Keratinocyte (primary cell): Measurements from ENCODE around the gene GPC1. TPM values are rescaled to one million over a fixed set of nuclear protein-coding genes. Genes with fewer than 3 reads are reported as not detected.

Source experiments
- DNase-seq: peaks from one replicate; pipeline ENCODE4 v3.0.0-alpha.2; 2011; ENCODE audit warnings: low read depth, missing footprints, low spot score
- FAIRE-seq: peaks from 2 replicates; lab custom pipeline; 2011; peaks lifted over from hg19 to GRCh38; lab: Jason Lieb, UNC
- H2AFZ ChIP-seq: 2 replicates; pipeline ENCODE4 v1.6.0; 2012; ENCODE audit warnings: low read length, control low read depth, inconsistent platforms; ENCODE audit not compliant: control insufficient read depth
- H3K27ac ChIP-seq: 2 replicates; pipeline ENCODE4 v1.5.1; 2011; ENCODE audit warnings: low read length; ENCODE audit not compliant: control insufficient read depth, insufficient read depth
- H3K27me3 ChIP-seq: 3 replicates; pipeline ENCODE4 v1.6.0; 2011; ENCODE audit warnings: low read length; ENCODE audit not compliant: control insufficient read depth, insufficient read depth; ENCODE audit errors: extremely low read depth
- H3K36me3 ChIP-seq, 2 experiments: 2 replicates in 1 of 2; 3 replicates in 1 of 2; pipeline ENCODE4 v1.5.1; 2011; ENCODE audit warnings: low read length in 2 of 2, mild to moderate bottlenecking in 1 of 2; ENCODE audit not compliant: control insufficient read depth in 2 of 2, insufficient read depth in 2 of 2; ENCODE audit errors: extremely low read depth in 1 of 2
- H3K4me1 ChIP-seq: 3 replicates; pipeline ENCODE4 v1.5.1; 2011; ENCODE audit warnings: low read length; ENCODE audit not compliant: control insufficient read depth, insufficient read depth; ENCODE audit errors: extremely low read depth
- H3K4me2 ChIP-seq: 3 replicates; pipeline ENCODE4 v1.6.0; 2011; ENCODE audit warnings: low read depth, low read length; ENCODE audit not compliant: control insufficient read depth, insufficient read depth; ENCODE audit errors: extremely low read depth
- H3K4me3 ChIP-seq, 3 experiments: fragments of 200-600 bp in 1 of 3; sonication (generic) in 1 of 3; 2 replicates in 2 of 3; 3 replicates in 1 of 3; pipeline ENCODE4 v1.5.1; 2011 to 2016; ENCODE audit warnings: low read length in 3 of 3, mild to moderate bottlenecking in 3 of 3, control low read depth in 2 of 3, inconsistent platforms in 1 of 3, low read depth in 1 of 3, mixed read lengths in 1 of 3, mixed run types in 1 of 3, moderate library complexity in 1 of 3; ENCODE audit not compliant: control insufficient read depth in 2 of 3, insufficient read depth in 2 of 3; ENCODE audit errors: extremely low read depth in 1 of 3
- H3K79me2 ChIP-seq: 2 replicates; pipeline ENCODE4 v1.6.0; 2012; ENCODE audit warnings: low read length; ENCODE audit not compliant: control insufficient read depth, insufficient read depth
- H3K9ac ChIP-seq: 3 replicates; pipeline ENCODE4 v1.6.0; 2011; ENCODE audit warnings: low read length; ENCODE audit not compliant: control insufficient read depth, insufficient read depth; ENCODE audit errors: extremely low read depth
- H3K9me1 ChIP-seq: 3 replicates; pipeline ENCODE4 v1.6.0; 2011; ENCODE audit warnings: low read length; ENCODE audit not compliant: control insufficient read depth, insufficient read depth; ENCODE audit errors: extremely low read depth
- H3K9me3 ChIP-seq: 2 replicates; pipeline ENCODE4 v1.5.1; 2012; ENCODE audit warnings: low read depth, low read length; ENCODE audit not compliant: control insufficient read depth
- H4K20me1 ChIP-seq: 3 replicates; pipeline ENCODE4 v1.6.0; 2011; ENCODE audit warnings: low read length; ENCODE audit not compliant: control insufficient read depth, insufficient read depth; ENCODE audit errors: extremely low read depth
- CTCF ChIP-seq, 3 experiments: IDR thresholded peaks in 1 of 3; conservative IDR thresholded peaks in 1 of 3; optimal IDR thresholded peaks in 1 of 3; 2 replicates in 2 of 3; 3 replicates in 1 of 3; pipeline versions ENCODE3 to v1.5.1; 2011; ENCODE audit warnings: low read length in 3 of 3, mild to moderate bottlenecking in 3 of 3, moderate library complexity in 2 of 3, control low read depth in 1 of 3, inconsistent platforms in 1 of 3; ENCODE audit not compliant: insufficient read depth in 2 of 3; ENCODE audit errors: extremely low read depth in 1 of 3
- EZH2 ChIP-seq: IDR thresholded peaks from one replicate; pipeline ENCODE4 v1.6.1; 2012; ENCODE audit warnings: inconsistent platforms, mild to moderate bottlenecking, low read length, moderate library complexity
- dilution Hi-C: fragments of 300-500 bp; cut with MboI; formaldehyde crosslinking; loops from one replicate; pipeline ENCODE4 v1.7.0; 2020; ENCODE audit warnings: low sequenced_read_pairs; ENCODE audit not compliant: extremely low pct_ligation_motif_present
- polyA plus RNA-seq, 5 experiments: library from polyadenylated mRNA; depleted of rRNA in 3 of 5; stranded (reverse) in 3 of 5; stranded (forward) in 1 of 5; unstranded in 1 of 5; fragments of >200 nt; gene quantifications; 1 replicate in 1 of 5; 2 replicates in 3 of 5; 3 replicates in 1 of 5; pipeline versions ENCODE4 v1.2.1 to v1.2.3, GENCODE V29; 2011 to 2012; ENCODE audit warnings: missing spikeins in 2 of 5, low read depth in 1 of 5, low replicate concordance in 1 of 5

Gene GPC1
- polyA plus RNA-seq, 1 donor (not counting 4 experiments of a cell fraction or from before 2014, with no cell fraction given), result 46.6 TPM

- no peak for FAIRE-seq
- H3K79me2 ChIP-seq, result peaks cover 84% of the 10 kb centered on the region
Observed at GRCh38 chr2:240439698-240440151, 4.3 kb downstream of the GPC1 start.

GRCh38 chr2:240440251-240440650 lies 4.8 kb downstream of the GPC1 start:
- H4K20me1 ChIP-seq, result peaks cover 32% of the 10 kb centered on the region
- dilution Hi-C loops, result no loop called here

More at GRCh38 chr2:240439698-240440151, 4.3 kb downstream of the GPC1 start:
- H3K4me2 ChIP-seq, result no peak overlapping the region
- H3K27ac ChIP-seq, result no peak overlapping the region
- H3K4me3 ChIP-seq, result no peak overlapping the region
- H3K4me1 ChIP-seq, result peaks cover 52% of the 10 kb centered on the region
- H3K9me3 ChIP-seq, result no peaks in the 10 kb centered on the region
- peaks cover 6 to 10% of the 10 kb centered on the region in 2 experiments for H3K36me3 ChIP-seq
- DNase-seq, result no peak
- TF ChIP-seq EZH2 (no peak), CTCF (optimal IDR thresholded peaks at IDR 0.05 in 1 of 3, IDR thresholded peaks at IDR 0.05 in 1 of 3, conservative IDR thresholded peaks at IDR 0.05 in 1 of 3; ENCODE audit: extremely low read depth in 1 of 3, insufficient read depth in 2 of 3, low read length in 3 of 3) (no peak)
- H4K20me1 ChIP-seq, result peaks cover 29% of the 10 kb centered on the region
- peaks cover 3% of the 10 kb centered on the region for H3K9me1 ChIP-seq
- H3K27me3 ChIP-seq, result no peaks in the 10 kb centered on the region
- H2AFZ ChIP-seq, result no peak overlapping the region
- dilution Hi-C loops, result no loop called here
- no peak overlapping the region for H3K9ac ChIP-seq

More at GRCh38 chr2:240440251-240440650, 4.8 kb downstream of the GPC1 start:
- peaks cover 52% of the 10 kb centered on the region for H3K4me1 ChIP-seq
- peaks cover 3% of the 10 kb centered on the region for H3K9me1 ChIP-seq
- no peak overlapping the region for H3K4me2 ChIP-seq
- no peak overlapping the region for H3K4me3 ChIP-seq
- H3K27ac ChIP-seq, result no peak overlapping the region
- peaks cover 89% of the 10 kb centered on the region for H3K79me2 ChIP-seq
- FAIRE-seq (no peak), DNase-seq (no peak)
- no peaks in the 10 kb centered on the region for H3K27me3 ChIP-seq
- no peak overlapping the region for H3K9ac ChIP-seq
- TF ChIP-seq EZH2 (no peak), CTCF (optimal IDR thresholded peaks at IDR 0.05 in 1 of 3, IDR thresholded peaks at IDR 0.05 in 1 of 3, conservative IDR thresholded peaks at IDR 0.05 in 1 of 3; ENCODE audit: extremely low read depth in 1 of 3, insufficient read depth in 2 of 3, low read length in 3 of 3) (no peak)
- no peaks in the 10 kb centered on the region for H3K9me3 ChIP-seq
- no peak overlapping the region for H2AFZ ChIP-seq
- H3K36me3 ChIP-seq, result peaks cover 7 to 16% of the 10 kb centered on the region in 2 experiments
